Measurements from ENCODE around the gene SLC35G3.
"Not testable (repeated sequence)": the region's sequence is repeated elsewhere in the genome, so short reads cannot be mapped to it uniquely, and the experiment has no call there.

SLC35G3 gene

DNA sequence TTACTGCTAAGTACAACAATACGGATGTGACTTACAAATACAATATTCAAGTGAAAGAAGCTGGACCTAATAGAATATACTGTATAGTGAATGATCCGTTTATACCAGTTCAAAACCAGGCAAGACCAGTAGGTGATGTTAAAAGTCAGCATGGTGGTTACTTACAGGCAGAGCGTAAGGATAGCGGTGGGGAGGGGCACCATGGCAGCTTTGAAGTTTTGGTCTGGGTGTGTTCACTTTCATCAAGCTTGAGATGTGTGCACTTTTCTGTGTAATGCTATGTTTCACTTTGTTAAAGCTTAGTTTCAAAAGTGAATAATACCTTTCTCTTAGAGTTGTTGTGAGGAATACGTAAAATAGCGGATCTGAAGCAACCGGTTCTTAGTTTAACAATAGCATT, 16.5 kb upstream of the SLC35G3 start:
- DNase-seq (ENCODE audit: low read depth in 2 of 2), result no peak

DNA sequence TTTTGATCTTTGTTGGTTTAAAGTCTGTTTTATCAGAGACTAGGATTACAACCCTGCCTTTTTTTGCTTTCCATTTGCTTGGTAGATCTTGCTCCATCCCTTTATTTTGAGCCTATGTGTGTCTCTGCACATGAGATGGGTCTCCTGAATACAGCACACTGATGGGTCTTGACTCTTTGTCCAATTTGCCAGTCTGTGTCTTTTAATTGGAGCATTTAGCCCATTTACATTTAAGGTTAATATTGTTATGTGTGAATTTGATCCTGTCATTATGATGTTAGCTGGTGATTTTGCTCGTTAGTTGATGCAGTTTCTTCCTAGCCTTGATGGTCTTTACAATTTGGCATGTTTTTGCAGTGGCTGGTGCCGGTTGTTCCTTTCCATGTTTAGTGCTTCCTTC, 8.4 kb upstream of the SLC35G3 start:
- not testable (repeated sequence) for DNase-seq (ENCODE audit: low read depth in 2 of 2)

DNA sequence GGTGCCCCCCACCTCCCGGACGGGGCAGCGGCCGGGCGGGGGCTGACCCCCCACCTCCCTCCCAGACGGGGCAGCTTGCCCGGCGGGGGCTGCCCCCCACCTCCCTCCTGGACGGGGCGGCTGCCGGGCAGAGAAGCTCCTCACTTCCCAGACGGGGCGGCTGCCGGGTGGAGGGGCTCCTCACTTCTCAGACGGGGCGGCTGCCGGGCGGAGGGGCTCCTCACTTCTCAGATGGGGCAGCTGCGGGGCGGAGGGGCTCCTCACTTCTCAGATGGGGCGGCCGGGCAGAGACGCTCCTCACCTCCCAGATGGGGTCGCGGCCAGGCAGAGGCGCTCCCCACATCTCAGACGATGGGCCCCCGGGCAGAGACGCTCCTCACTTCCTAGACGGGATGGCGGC, 869 bp upstream of the SLC35G3 start:
- DNase-seq (ENCODE audit: low read depth in 2 of 2), result not testable (repeated sequence)

GRCh38 chr17:35192708-35193107, 1.5 kb downstream of the SLC35G3 start:
- DNase-seq (ENCODE audit: low read depth in 2 of 2), result no peak

GRCh38 chr17:35191001-35191695, 3.0 kb downstream of the SLC35G3 start:
- no peak for DNase-seq (ENCODE audit: low read depth in 2 of 2)

DNA sequence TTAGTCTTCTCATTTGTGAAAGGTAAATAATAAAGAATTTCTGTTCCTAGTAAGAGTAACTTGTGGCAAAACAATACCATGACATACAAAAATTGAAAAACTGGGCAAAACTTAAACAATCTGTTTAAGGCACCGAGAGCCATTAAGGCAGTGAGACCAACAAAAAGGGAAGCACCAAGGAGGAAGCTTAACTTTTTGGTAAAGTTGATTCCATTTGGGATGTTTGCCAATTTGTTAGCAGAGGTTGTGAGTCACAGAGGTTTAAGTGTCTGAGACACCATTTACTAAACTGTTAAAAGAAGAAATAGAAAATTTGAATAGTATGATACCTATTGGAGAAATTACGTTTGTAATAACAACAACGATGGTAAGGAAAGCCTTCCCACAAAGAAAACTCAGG, 4.9 kb downstream of the SLC35G3 start:
- DNase-seq (ENCODE audit: low read depth in 2 of 2), result no peak

- DNase-seq (ENCODE audit: low read depth in 2 of 2), result no peak
Observed at GRCh38 chr17:35188111-35188510, 6.1 kb downstream of the SLC35G3 start.

DNA sequence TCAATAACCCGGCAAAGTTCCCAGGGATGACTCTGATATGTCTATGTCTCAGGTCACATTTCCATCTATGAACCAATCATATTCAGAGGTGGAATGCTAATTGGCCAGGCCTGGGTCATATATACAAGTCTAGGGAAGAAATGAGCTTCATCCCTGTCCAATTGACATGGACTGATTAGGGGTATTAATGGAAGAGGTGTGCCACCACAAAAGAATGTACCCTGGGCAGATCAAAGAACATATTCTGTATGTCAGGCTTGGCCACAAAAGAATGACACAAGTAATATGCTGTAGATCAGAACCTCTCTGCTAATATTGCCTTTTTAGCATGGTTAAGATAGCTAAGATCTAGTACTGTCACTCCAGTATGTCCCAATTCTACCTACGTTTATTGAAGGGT, 6.7 kb downstream of the SLC35G3 start:
- DNase-seq (ENCODE audit: low read depth in 2 of 2), result no peak

GRCh38 chr17:35185849-35186248, 8.3 kb downstream of the SLC35G3 start:
- no peak for DNase-seq (ENCODE audit: low read depth in 2 of 2)

- no peak for DNase-seq (ENCODE audit: low read depth in 2 of 2)
Observed at GRCh38 chr17:35184274-35184673, 9.9 kb downstream of the SLC35G3 start.

DNA sequence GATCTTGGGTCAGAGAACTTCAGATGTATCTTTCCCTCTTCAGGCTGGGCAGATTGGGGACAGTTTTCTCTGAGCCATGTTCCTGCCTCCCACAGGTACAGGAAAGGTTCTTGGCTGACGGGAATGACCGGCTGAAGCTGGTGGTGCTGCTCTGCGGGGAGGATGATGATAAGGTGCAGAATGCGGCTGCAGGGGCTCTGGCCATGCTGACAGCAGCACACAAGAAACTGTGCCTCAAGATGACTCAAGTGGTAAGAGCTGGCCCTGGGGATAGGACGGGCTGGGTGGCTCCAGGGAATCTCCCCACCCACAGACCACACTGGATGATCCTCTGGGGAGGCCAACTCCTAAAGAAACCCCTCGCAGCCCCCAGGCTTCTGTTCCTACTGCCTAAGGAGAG, 10.9 kb downstream of the SLC35G3 start:
- DNase-seq (ENCODE audit: low read depth in 2 of 2), result no peak

GRCh38 chr17:35179379-35179778, 14.8 kb downstream of the SLC35G3 start:
- DNase-seq (ENCODE audit: low read depth in 2 of 2), result not testable (repeated sequence)

- DNase-seq (ENCODE audit: low read depth in 2 of 2), result no peak
Observed at GRCh38 chr17:35176897-35177296, 17.3 kb downstream of the SLC35G3 start.

GRCh38 chr17:35175638-35176415, 18.4 kb downstream of the SLC35G3 start:
- no peak for DNase-seq (ENCODE audit: low read depth in 2 of 2)

GRCh38 chr17:35174835-35175334, 19.3 kb downstream of the SLC35G3 start:
- no peak for DNase-seq (ENCODE audit: low read depth in 2 of 2)

DNA sequence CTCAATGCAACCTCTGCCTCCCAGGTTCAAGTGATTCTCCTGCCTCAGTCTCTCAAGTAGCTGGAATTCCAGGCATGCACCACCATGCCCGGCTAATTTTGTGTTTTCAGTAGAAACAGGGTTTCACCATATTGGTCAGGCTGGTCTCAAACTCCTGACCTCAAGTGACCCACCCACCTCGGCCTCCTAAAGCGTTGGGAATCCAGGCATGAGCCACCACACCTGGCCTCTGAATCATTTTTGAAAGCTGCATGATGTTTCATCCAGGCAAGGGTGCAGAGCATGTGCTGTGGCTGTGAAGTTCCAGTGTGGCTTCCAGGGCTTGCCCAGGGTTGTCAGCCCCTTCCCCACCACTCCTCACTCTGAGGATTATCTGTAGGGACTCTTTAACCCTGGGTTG, 21.9 kb downstream of the SLC35G3 start:
- not testable (repeated sequence) for DNase-seq (ENCODE audit: low read depth in 2 of 2)

DNA sequence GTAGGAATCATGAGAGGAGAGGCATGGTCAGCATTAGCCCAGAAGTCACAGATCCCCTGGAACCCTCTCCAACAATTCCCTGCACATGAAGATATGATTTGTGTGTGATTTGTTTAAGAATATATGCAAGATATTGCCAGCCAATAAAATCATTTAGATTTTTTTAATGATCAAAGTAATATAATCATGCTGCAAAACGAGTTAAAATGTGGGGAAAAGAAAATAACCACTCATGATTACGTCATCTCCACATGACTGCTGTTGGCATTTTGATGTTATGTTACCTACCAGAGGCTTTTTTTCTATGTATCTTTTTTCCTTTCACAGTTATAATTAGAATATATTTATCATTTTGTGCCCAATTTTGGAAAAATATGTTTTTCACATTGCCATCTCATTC, 22.4 kb downstream of the SLC35G3 start:
- DNase-seq (ENCODE audit: low read depth in 2 of 2), result no peak

GRCh38 chr17:35170968-35171771, 23.0 kb downstream of the SLC35G3 start:
- no peak for DNase-seq (ENCODE audit: low read depth in 2 of 2)

GRCh38 chr17:35169835-35170363, 24.3 kb downstream of the SLC35G3 start:
- DNase-seq (ENCODE audit: low read depth in 2 of 2), result no peak

DNA sequence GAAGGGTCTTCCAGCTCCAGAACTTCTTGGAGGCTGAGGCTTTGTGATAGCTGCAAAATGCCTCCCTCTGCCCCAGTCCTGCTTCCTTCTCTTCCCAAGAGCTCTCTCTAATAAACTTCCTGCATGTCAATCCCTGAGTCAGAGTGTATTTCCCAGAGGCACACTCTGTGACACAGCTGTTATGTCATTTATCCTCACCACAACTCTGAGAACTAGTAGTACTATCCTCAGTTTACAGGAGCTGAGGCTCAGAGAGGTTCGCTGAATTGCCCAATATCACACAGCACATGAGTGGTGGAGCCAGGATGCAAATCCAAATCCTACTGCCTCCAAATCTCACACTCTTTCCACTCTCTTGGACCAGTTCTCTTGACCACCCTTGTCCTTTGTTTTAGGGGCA, 26.5 kb downstream of the SLC35G3 start:
- no peak for DNase-seq (ENCODE audit: low read depth in 2 of 2)

GRCh38 chr17:35167046-35167445, 27.1 kb downstream of the SLC35G3 start:
- no peak for DNase-seq (ENCODE audit: low read depth in 2 of 2)

DNA sequence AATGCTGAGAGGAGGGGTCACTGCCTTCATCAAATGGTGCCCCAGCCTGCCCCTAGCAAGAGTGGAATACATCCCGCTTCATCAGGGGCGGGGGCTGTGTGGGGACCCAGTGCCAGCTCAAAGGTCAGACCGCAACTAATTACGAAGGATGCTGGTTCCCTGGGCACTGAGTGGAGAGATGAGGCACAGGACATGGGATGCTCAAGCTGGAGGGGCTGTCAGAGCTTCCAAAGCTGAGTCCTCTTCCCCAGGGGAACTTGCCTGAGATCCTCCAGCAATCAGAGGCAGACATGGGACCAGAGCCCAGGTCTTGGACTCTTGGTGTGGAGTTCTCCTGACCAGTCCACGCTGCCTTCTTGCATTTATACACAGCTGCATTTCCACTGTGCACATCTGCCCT, 27.7 kb downstream of the SLC35G3 start:
- DNase-seq (ENCODE audit: low read depth in 2 of 2), result no peak
